ENCODE data around the gene PFDN4. TPM values are rescaled to one million over a fixed set of nuclear protein-coding genes. Genes with fewer than 3 reads are reported as not detected.

The PFDN4 gene
- total and polyA plus RNA-seq, 3 experiments from 2014 or later = 37.1 to 42.5 (median 41.3) TPM

GRCh38 chr20:54163402-54163801 lies 44.5 kb upstream of the PFDN4 start:
- Mint-ChIP-seq H3K27me3 (peaks cover 37 to 60% of the 10 kb centered on the region in 2 donors), H3K4me3 (no peak overlapping the region), H3K9me3 (no peaks in the 10 kb centered on the region), H3K27ac (no peak overlapping the region), H3K36me3 (no peaks in the 10 kb centered on the region), H3K4me1 (no peaks in the 10 kb centered on the region)
- DNase-seq = no peak
- Histone ChIP-seq H3K36me3 (ENCODE audit: insufficient read depth, low read length) (no peaks in the 10 kb centered on the region), H3K27me3 (ENCODE audit: insufficient read depth, low read length, poor library complexity, severe bottlenecking) (no peaks in the 10 kb centered on the region), H3K27ac (ENCODE audit: low read depth, low read length) (no peak overlapping the region), H3K9me3 (ENCODE audit: low read length) (no peaks in the 10 kb centered on the region), H3K4me1 (ENCODE audit: insufficient read depth, low read length) (no peaks in the 10 kb centered on the region), H3K4me3 (ENCODE audit: low read length) (no peak overlapping the region)
- POLR2A ChIA-PET = no interaction called here
- CTCF ChIA-PET = no interaction called here

GRCh38 chr20:54165014-54165413 lies 42.9 kb upstream of the PFDN4 start:
- Histone ChIP-seq H3K27ac (ENCODE audit: low read depth, low read length) (no peak overlapping the region), H3K9me3 (ENCODE audit: low read length) (no peaks in the 10 kb centered on the region), H3K4me3 (ENCODE audit: low read length) (no peak overlapping the region), H3K27me3 (ENCODE audit: insufficient read depth, low read length, poor library complexity, severe bottlenecking) (peaks cover 8% of the 10 kb centered on the region), H3K4me1 (ENCODE audit: insufficient read depth, low read length) (no peaks in the 10 kb centered on the region), H3K36me3 (ENCODE audit: insufficient read depth, low read length) (no peaks in the 10 kb centered on the region)
- DNase-seq = no peak
- ChIA-PET POLR2A (no interaction called here), CTCF (no interaction called here)
- H3K27ac Mint-ChIP-seq = no peak overlapping the region
- H3K4me3 Mint-ChIP-seq = no peak overlapping the region
- no peaks in the 10 kb centered on the region for H3K36me3 Mint-ChIP-seq
- H3K27me3 Mint-ChIP-seq = peaks cover 40 to 74% of the 10 kb centered on the region in 2 donors
- peaks cover 0 to 2% (median 0%) of the 10 kb centered on the region in 5 donors for H3K9me3 Mint-ChIP-seq
- no peaks in the 10 kb centered on the region for H3K4me1 Mint-ChIP-seq

GRCh38 chr20:54165803-54166202 lies 42.1 kb upstream of the PFDN4 start:
- H3K4me3 Mint-ChIP-seq = no peak overlapping the region
- ChIA-PET CTCF (no interaction called here), POLR2A (no interaction called here)
- H3K36me3 ChIP-seq (ENCODE audit: insufficient read depth, low read length) = no peaks in the 10 kb centered on the region
- no peak overlapping the region for H3K4me3 ChIP-seq (ENCODE audit: low read length)
- H3K4me1 ChIP-seq (ENCODE audit: insufficient read depth, low read length) = no peaks in the 10 kb centered on the region
- H3K27ac Mint-ChIP-seq = no peak overlapping the region
- H3K4me1 Mint-ChIP-seq = no peaks in the 10 kb centered on the region
- peaks cover 13% of the 10 kb centered on the region for H3K27me3 ChIP-seq (ENCODE audit: insufficient read depth, low read length, poor library complexity, severe bottlenecking)
- peaks cover 0 to 2% (median 0%) of the 10 kb centered on the region in 5 donors for H3K9me3 Mint-ChIP-seq
- H3K27ac ChIP-seq (ENCODE audit: low read depth, low read length) = no peak overlapping the region
- H3K9me3 ChIP-seq (ENCODE audit: low read length) = no peaks in the 10 kb centered on the region
- no peak for DNase-seq
- H3K27me3 Mint-ChIP-seq = peaks cover 46 to 82% of the 10 kb centered on the region in 2 donors
- no peaks in the 10 kb centered on the region for H3K36me3 Mint-ChIP-seq

- no peak overlapping the region for H3K27ac ChIP-seq (ENCODE audit: low read depth, low read length)
- no peaks in the 10 kb centered on the region for H3K4me1 ChIP-seq (ENCODE audit: insufficient read depth, low read length)
- Mint-ChIP-seq H3K4me3 (no peak overlapping the region), H3K27me3 (peaks cover 39 to 84% of the 10 kb centered on the region in 2 donors), H3K36me3 (no peaks in the 10 kb centered on the region), H3K9me3 (peaks cover 0 to 2% (median 0%) of the 10 kb centered on the region in 5 donors), H3K4me1 (no peaks in the 10 kb centered on the region), H3K27ac (no peak overlapping the region)
- no peak for DNase-seq
- no peaks in the 10 kb centered on the region for H3K9me3 ChIP-seq (ENCODE audit: low read length)
- ChIA-PET CTCF (no interaction called here), POLR2A (no interaction called here)
- H3K27me3 ChIP-seq (ENCODE audit: insufficient read depth, low read length, poor library complexity, severe bottlenecking) = peaks cover 17% of the 10 kb centered on the region
- H3K36me3 ChIP-seq (ENCODE audit: insufficient read depth, low read length) = no peaks in the 10 kb centered on the region
- H3K4me3 ChIP-seq (ENCODE audit: low read length) = no peak overlapping the region
Measured at GRCh38 chr20:54166987-54167662, 40.8 kb upstream of the PFDN4 start.

GRCh38 chr20:54167909-54168872 lies 39.7 kb upstream of the PFDN4 start:
- ChIA-PET POLR2A (no interaction called here), CTCF (no interaction called here)
- H3K4me3 ChIP-seq (ENCODE audit: low read length) = no peak overlapping the region
- no peaks in the 10 kb centered on the region for H3K9me3 ChIP-seq (ENCODE audit: low read length)
- no peaks in the 10 kb centered on the region for H3K36me3 ChIP-seq (ENCODE audit: insufficient read depth, low read length)
- DNase-seq = no peak
- H3K27ac ChIP-seq (ENCODE audit: low read depth, low read length) = no peak overlapping the region
- Mint-ChIP-seq H3K36me3 (no peaks in the 10 kb centered on the region), H3K27me3 (peaks cover 34 to 89% of the 10 kb centered on the region in 2 donors), H3K4me3 (no peak overlapping the region), H3K4me1 (peaks cover 0 to 7% (median 6%) of the 10 kb centered on the region in 3 donors), H3K9me3 (peaks cover 0 to 2% (median 0%) of the 10 kb centered on the region in 5 donors), H3K27ac (no peak overlapping the region)
- no peaks in the 10 kb centered on the region for H3K4me1 ChIP-seq (ENCODE audit: insufficient read depth, low read length)
- H3K27me3 ChIP-seq (ENCODE audit: insufficient read depth, low read length, poor library complexity, severe bottlenecking) = peaks cover 22% of the 10 kb centered on the region

- no peak for DNase-seq
- peaks cover 0 to 2% (median 0%) of the 10 kb centered on the region in 5 donors for H3K9me3 Mint-ChIP-seq
- CTCF ChIA-PET = interaction anchor here (1.1 kb wide), 1 partner anchor 30 kb away, joined by 4 read pairs; no protein-coding TSS in a partner anchor
- Histone ChIP-seq H3K4me1 (ENCODE audit: insufficient read depth, low read length) (no peaks in the 10 kb centered on the region), H3K36me3 (ENCODE audit: insufficient read depth, low read length) (no peaks in the 10 kb centered on the region), H3K27ac (ENCODE audit: low read depth, low read length) (no peak overlapping the region), H3K4me3 (ENCODE audit: low read length) (no peak overlapping the region), H3K9me3 (ENCODE audit: low read length) (no peaks in the 10 kb centered on the region), H3K27me3 (ENCODE audit: insufficient read depth, low read length, poor library complexity, severe bottlenecking) (peaks cover 23% of the 10 kb centered on the region)
- H3K27me3 Mint-ChIP-seq = peaks cover 36 to 89% of the 10 kb centered on the region in 2 donors
- H3K36me3 Mint-ChIP-seq = no peaks in the 10 kb centered on the region
- H3K4me3 Mint-ChIP-seq = peak overlapping the region in 1 of 7 donors; percentile 71
- peaks cover 4 to 14% (median 10%) of the 10 kb centered on the region in 3 donors for H3K4me1 Mint-ChIP-seq
- no peak overlapping the region for H3K27ac Mint-ChIP-seq
- POLR2A ChIA-PET = no interaction called here
Measured at GRCh38 chr20:54168961-54169862, 38.7 kb upstream of the PFDN4 start.

GRCh38 chr20:54170026-54170471 lies 37.8 kb upstream of the PFDN4 start:
- Histone ChIP-seq H3K4me3 (ENCODE audit: low read length) (no peak overlapping the region), H3K36me3 (ENCODE audit: insufficient read depth, low read length) (no peaks in the 10 kb centered on the region), H3K27me3 (ENCODE audit: insufficient read depth, low read length, poor library complexity, severe bottlenecking) (peaks cover 31% of the 10 kb centered on the region), H3K4me1 (ENCODE audit: insufficient read depth, low read length) (peaks cover 4% of the 10 kb centered on the region), H3K27ac (ENCODE audit: low read depth, low read length) (no peak overlapping the region), H3K9me3 (ENCODE audit: low read length) (no peaks in the 10 kb centered on the region)
- CTCF ChIA-PET = interaction anchor here (1.1 kb wide), 1 partner anchor 30 kb away, joined by 4 read pairs; no protein-coding TSS in a partner anchor
- Mint-ChIP-seq H3K9me3 (peaks cover 0 to 2% (median 0%) of the 10 kb centered on the region in 5 donors), H3K27me3 (peaks cover 43 to 89% of the 10 kb centered on the region in 2 donors), H3K36me3 (no peaks in the 10 kb centered on the region), H3K4me3 (no peak overlapping the region), H3K4me1 (peaks cover 12 to 22% (median 16%) of the 10 kb centered on the region in 3 donors), H3K27ac (no peak overlapping the region)
- POLR2A ChIA-PET = no interaction called here
- DNase-seq = no peak

Data from CD8-positive, alpha-beta memory T cell (primary cell).